ENCODE data around the gene NEDD8. TPM values are rescaled to one million over a fixed set of nuclear protein-coding genes. Genes with fewer than 3 reads are reported as not detected.

NEDD8 gene
- total and polyA plus RNA-seq, 2 donors (not counting 3 experiments of a cell fraction or from before 2014, with no cell fraction given), result 243 to 316 TPM

DNA sequence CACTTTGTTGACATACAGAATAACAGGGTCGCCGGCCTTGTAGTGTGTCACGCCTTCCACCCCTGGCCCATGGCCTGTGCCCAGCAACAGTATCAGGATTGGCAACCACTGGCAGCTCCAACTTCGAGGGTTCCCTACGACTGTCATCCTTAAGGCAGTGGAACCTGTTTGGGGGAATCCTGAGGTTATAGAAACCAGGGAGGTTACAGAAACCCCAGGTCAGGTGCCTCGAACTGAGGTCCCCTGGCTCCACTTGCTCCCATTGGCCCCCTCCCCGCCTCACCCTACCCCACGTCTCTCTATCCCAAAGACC, 37.3 kb downstream of the NEDD8 start:
- ChIA-PET POLR2A (interaction anchor here (0.7 to 1.2 kb wide), 2 partner anchors 14 kb away, joined by 3 to 5 read pairs; no protein-coding TSS in a partner anchor), CTCF (interaction anchor here (0.5 to 3.9 kb wide), 5 partner anchors 21 to 237 kb away, joined by 3 to 19 read pairs (median 3); partner anchors contain the start of gene MDP1)
- H3K36me3 ChIP-seq (ENCODE audit: control insufficient read depth in 2 of 2, extremely low read depth in 1 of 2, insufficient read depth in 2 of 2, low read length in 2 of 2), result peaks cover 5 to 18% of the 10 kb centered on the region in 2 experiments
- peaks cover 35% of the 10 kb centered on the region for H3K79me2 ChIP-seq (ENCODE audit: control insufficient read depth, insufficient read depth, low read length)
- peak overlapping the region; percentile 94 for H3K9ac ChIP-seq (replicated peaks; ENCODE audit: extremely low read depth, insufficient read depth, low read length)
- peak overlapping the region; percentile 90 for H3K4me2 ChIP-seq (ENCODE audit: insufficient read depth, low read length)
- H3K9me3 ChIP-seq (replicated peaks; ENCODE audit: control insufficient read depth, insufficient read depth, low read length), result no peaks in the 10 kb centered on the region
- H2AFZ ChIP-seq (ENCODE audit: low read depth, low read length), result peak overlapping the region; percentile 67
- no TSS peak for BruUV-seq (replicated peaks)
- intact Hi-C loops (cut with micrococcal nuclease), result loop anchor here (1.0 to 2.0 kb wide), 3 partner anchors 18 to 38 kb away; partner anchors contain the start of genes CHMP4A, GMPR2 and NEDD8
- H3K27ac ChIP-seq (ENCODE audit: insufficient read depth, low read depth, low read length), result peak overlapping the region; percentile 93
- dilution Hi-C loops (cut with MboI; ENCODE audit: extremely low pct_ligation_motif_present, low sequenced_read_pairs), result no loop called here
- no peaks in the 10 kb centered on the region for H3K9me1 ChIP-seq (replicated peaks; ENCODE audit: control insufficient read depth, extremely low read depth, insufficient read depth, low read length)
- TF ChIP-seq MYC (IDR thresholded peaks at IDR 0.05; ENCODE audit: low read depth, low read length), result no peak
- TF ChIP-seq EZH2 (IDR thresholded peaks at IDR 0.05; ENCODE audit: borderline replicate concordance, low read depth, low read length, severe bottlenecking), result no peak
- no peak for TF ChIP-seq MAX (IDR thresholded peaks at IDR 0.05; ENCODE audit: insufficient read depth, insufficient read length)
- TF ChIP-seq, protein P1, sequence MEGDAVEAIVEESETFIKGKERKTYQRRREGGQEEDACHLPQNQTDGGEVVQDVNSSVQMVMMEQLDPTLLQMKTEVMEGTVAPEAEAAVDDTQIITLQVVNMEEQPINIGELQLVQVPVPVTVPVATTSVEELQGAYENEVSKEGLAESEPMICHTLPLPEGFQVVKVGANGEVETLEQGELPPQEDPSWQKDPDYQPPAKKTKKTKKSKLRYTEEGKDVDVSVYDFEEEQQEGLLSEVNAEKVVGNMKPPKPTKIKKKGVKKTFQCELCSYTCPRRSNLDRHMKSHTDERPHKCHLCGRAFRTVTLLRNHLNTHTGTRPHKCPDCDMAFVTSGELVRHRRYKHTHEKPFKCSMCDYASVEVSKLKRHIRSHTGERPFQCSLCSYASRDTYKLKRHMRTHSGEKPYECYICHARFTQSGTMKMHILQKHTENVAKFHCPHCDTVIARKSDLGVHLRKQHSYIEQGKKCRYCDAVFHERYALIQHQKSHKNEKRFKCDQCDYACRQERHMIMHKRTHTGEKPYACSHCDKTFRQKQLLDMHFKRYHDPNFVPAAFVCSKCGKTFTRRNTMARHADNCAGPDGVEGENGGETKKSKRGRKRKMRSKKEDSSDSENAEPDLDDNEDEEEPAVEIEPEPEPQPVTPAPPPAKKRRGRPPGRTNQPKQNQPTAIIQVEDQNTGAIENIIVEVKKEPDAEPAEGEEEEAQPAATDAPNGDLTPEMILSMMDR (IDR thresholded peaks at IDR 0.05; ENCODE audit: extremely low read depth in 1 of 2, insufficient read depth in 1 of 2, low read depth in 1 of 2, low read length in 2 of 2), result no peak
- TF ChIP-seq FOS (IDR thresholded peaks at IDR 0.05; ENCODE audit: borderline replicate concordance, insufficient read depth, low read length), result no peak
- no peak for TF ChIP-seq JUN (IDR thresholded peaks at IDR 0.05; ENCODE audit: borderline replicate concordance, insufficient read depth, insufficient read length, low read depth)
- TF ChIP-seq POLR2AphosphoS5 (IDR thresholded peaks at IDR 0.05; ENCODE audit: insufficient read depth, low read depth, low read length), result no peak
- TF ChIP-seq POLR2A (IDR thresholded peaks at IDR 0.05; ENCODE audit: low read depth, low read length), result no peak
- TF ChIP-seq GATA2 (IDR thresholded peaks at IDR 0.05; ENCODE audit: insufficient read depth, insufficient read length, low read depth, low read length), result no peak
- no peak for FAIRE-seq
- peak overlapping the region; percentile 19 to 82 (median 69) for H3K4me3 ChIP-seq (replicated peaks in 1 of 3; ENCODE audit: insufficient read depth in 1 of 3, low read depth in 1 of 3, low read length in 3 of 3)
- peaks cover 16% of the 10 kb centered on the region for H3K4me1 ChIP-seq (ENCODE audit: control insufficient read depth, extremely low read depth, insufficient read depth, low read length)
- no peaks in the 10 kb centered on the region for H3K27me3 ChIP-seq (ENCODE audit: control insufficient read depth in 2 of 2, insufficient read depth in 2 of 2, low read length in 2 of 2)
- no peaks in the 10 kb centered on the region for H4K20me1 ChIP-seq (replicated peaks; ENCODE audit: control insufficient read depth, extremely low read depth, insufficient read depth, low read length)
- DNase-seq (ENCODE audit: low read depth, low spot score), result no peak

All from endothelial cell of umbilical vein (primary cell).